Ureter (tissue), 1 donor: ENCODE measurements around the gene GP5. TPM values are rescaled to one million over a fixed set of nuclear protein-coding genes. Genes with fewer than 3 reads are reported as not detected.

Experiments
- DNase-seq: peaks from one replicate; pipeline ENCODE4 v3.0.0-alpha.2; 2020; ENCODE audit warnings: low spot score
- total RNA-seq: library from RNA; stranded (reverse); gene quantifications from one replicate; pipeline ENCODE4 v1.2.4, GENCODE V29; 2023
- donor health status: DM: yes; HTN: yes; CAD: no.

The GP5 gene
- total RNA-seq, 1 donor from 2014 or later: 0.21 TPM

GRCh38 chr3:194375473-194376240 is 23.4 kb downstream of the GP5 start:
- DNase-seq: no peak

- no peak for DNase-seq
Measured at GRCh38 chr3:194374935-194375334, 24.1 kb downstream of the GP5 start.

GRCh38 chr3:194373899-194374298 is 25.2 kb downstream of the GP5 start:
- DNase-seq: no peak

DNA sequence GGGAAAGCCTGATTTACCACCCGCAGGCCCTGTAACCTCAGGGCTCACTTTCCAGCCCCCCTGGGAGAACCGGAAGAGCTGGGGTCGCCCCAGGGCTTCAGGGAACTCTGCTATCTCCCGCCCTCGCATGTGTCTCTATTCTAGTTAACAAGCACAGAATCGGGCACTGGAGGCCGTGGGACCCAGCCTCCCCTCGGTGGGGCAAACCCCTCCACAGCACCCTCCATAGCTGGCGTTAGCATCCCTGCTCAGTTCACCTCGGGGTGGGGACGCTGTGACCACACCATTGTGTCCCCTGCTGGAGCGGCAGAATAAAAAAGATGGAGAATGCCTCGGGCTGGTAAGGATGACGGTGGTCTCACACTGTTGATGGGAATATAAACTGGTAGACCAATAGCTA is 26.0 kb downstream of the GP5 start:
- no peak for DNase-seq

DNA sequence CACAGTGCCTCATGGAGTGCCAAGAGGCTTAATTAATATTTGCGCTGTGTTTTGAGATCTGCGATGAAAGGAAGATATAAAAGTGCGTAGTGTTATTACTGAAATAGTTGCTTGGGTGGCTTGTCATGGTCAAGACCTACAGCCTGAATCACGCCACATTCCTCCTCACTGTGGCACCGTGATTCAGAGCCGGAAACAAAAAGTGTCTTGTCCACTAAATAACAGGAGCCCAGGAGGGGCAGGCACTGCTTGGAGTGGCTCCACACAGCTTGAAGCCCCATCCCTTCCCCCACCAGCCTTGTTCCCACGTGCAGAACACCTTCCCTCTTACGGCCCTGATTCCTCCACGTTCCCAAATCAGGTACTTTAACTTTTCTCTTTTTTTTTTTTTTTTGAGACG is 28.3 kb downstream of the GP5 start:
- DNase-seq: no peak

DNA sequence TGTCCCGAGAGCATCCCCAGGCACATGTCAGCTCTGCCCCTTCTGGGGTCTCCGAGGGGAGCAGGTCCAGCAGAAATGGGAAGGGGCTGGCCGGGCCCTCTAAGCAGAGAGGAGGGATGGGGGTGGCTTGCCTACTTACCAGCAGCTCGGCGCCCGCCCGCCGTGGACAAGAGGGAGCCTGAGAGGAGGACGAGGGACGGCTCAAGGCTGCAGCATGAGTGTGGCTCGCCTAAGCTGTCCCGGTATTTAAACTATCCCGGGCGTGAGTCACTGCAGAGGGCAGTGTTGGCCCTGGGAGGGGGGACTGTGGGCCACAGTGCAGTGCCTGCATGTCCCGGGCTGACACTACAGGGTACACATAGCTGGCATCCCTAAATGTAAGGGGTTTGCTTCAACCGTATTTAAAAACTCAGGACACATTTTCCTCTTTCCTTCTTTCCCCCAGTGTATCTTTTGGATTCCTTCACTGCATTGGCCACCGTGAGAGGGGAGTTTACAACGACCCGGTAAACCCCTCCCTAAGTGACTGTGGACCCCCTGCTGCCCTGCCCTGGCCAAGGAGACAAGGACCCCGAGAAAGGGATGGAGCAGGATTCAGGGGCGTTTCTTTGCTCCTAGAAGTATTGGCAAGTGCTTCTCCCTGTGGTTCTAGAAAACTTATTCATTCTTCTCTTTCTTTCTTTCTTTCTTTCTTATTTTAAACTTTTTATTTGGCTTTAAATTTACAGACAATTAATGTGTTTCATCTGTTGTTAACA is 29.4 kb downstream of the GP5 start, which contains the start of gene LRRC15:
Gene LRRC15 (minus strand): TSS at position 222 of the 758 bp plus-strand sequence. CDS start 8,700 bp downstream, outside the sequence.
- DNase-seq: no peak

GRCh38 chr3:194368918-194369317 is 30.1 kb downstream of the GP5 start:
- DNase-seq: no peak

- no peak for DNase-seq
Measured at GRCh38 chr3:194367992-194368841, 30.8 kb downstream of the GP5 start.

DNA sequence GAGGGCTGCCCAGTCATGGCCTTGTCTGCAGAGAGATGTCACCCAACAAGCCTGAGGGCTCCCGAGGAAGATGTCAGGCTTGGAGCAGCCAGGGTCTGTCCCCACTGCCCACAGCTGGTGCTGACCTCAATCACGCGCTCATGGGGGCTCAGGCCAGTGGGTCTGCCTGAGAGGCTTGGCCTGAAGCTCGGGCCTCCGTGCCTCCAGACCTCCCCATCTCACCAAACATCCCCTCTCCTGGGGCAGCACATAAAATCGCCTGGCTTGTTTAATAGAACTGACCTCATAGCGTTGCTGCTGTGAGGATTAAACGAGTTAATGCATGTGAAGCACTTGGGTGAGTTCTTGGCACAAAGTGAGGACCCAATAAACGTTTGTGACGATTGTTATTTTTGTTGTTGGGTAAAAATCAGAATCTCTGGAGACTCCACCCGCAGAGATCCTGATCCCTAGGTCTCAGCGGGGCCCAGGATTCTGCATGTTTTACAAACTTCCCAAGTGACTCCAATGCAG is 33.0 kb downstream of the GP5 start:
- no peak for DNase-seq

- no peak for DNase-seq
Measured at GRCh38 chr3:194365526-194365925, 33.5 kb downstream of the GP5 start.

GRCh38 chr3:194364652-194365434 is 34.2 kb downstream of the GP5 start:
- no peak for DNase-seq

DNA sequence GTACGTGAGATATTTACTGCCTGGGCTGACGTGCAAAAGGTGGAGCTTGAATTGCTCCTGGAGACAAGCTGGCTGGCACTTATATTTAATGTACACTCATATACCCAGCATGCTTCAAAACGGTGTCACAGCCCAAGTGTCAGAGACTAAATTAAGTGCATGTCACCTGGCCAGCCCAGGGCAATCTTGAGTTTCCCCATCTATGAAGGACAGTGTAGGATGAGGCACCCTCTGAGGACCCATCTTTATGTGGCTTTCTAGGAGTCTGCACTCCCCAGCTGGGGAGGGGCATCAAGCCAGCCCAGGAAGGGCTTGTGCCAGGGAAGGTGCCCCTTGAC is 34.8 kb downstream of the GP5 start:
- DNase-seq: no peak

DNA sequence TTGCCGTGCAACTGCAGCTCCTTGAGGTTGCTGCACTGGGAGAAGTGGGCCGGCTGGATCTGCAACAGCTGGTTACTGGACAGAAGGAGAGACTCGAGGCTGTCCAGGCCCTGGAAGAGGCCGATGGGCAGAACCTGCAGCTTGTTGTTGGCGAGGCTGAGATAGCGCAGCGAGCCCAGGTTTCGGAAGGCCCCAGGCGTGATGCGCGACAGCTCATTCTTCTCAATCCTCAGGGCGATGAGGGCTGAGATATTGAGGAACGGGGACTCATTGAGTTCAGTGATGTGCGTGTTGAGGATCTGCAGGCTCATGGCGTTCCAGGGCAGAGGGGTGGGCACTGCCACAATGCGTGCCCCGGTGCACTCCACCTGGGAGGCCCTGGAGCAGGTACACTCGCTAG is 38.5 kb downstream of the GP5 start:
- DNase-seq: no peak

- no peak for DNase-seq
Measured at GRCh38 chr3:194357681-194358080, 41.4 kb downstream of the GP5 start.

DNA sequence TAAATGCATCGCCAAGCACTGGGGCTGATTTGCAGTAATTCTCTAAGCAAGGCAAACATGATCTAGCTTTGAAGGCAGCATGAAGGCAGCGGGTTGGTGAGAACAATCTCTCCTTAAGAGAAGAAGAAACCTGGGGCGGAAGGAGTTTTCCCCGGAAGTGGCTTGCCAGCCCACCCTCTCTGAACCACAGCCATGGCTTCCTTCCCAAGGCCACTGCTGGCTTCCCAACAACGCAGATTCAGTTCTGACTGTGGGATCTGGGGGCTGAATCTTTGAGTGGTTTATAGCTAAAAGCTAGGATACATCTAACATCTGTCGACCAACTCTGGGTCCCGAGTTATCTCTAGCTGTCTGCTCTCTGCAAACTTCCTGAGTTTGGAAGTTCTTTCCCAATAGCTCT is 43.7 kb downstream of the GP5 start:
- no peak for DNase-seq

DNA sequence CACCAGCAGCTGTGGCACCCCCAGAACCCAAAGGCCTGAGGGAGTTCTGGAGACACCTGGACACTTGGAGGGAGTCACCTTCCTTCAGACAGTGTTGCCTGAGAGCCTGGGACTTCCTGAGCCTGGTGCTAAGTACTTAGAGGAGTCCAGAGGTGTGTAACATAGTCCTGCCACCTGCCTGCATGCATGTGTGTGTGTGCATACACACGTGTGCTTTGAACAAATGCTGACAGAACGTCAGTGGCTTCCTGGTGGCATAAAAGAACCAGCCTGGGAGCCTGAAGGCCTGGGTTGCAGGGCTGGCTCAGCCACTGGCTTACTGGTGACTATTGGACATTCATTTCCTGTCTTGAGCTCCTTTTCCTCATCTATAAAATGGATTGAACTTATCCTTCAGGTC is 44.8 kb downstream of the GP5 start:
- DNase-seq: no peak

- DNase-seq: no peak
Measured at GRCh38 chr3:194352667-194353246, 46.3 kb downstream of the GP5 start.

GRCh38 chr3:194351952-194352536 is 47.0 kb downstream of the GP5 start:
- no peak for DNase-seq

- DNase-seq: no peak
Measured at GRCh38 chr3:194351080-194351672, 47.9 kb downstream of the GP5 start, which contains the start of gene CPN2. TSS of gene CPN2 (minus strand) at chr3:194351328. CDS start at chr3:194342702, 8,626 bp downstream.

- no peak for DNase-seq
Measured at GRCh38 chr3:194350726-194351071, 48.4 kb downstream of the GP5 start.
